Ovary (tissue), 3 donors: ENCODE results near the gene XRCC3.

ENCODE experiments used
- CTCF ChIP-seq, 3 donors: fragments of 450-650 bp in 2 of 3; fragments of 200-600 bp in 1 of 3; IDR thresholded peaks; one replicate each; pipeline versions ENCODE4 v1.5.1 to v1.8.0; 2016 to 2022; ENCODE audit warnings: antibody characterized with exemption in 3 of 3, mild to moderate bottlenecking in 1 of 3
- EP300 ChIP-seq: sonication (generic); formaldehyde crosslinking; IDR thresholded peaks from one replicate; pipeline ENCODE4 v1.6.1; 2017; ENCODE audit warnings: antibody characterized with exemption
- POLR2A ChIP-seq: fragments of 450-650 bp; IDR thresholded peaks from one replicate; pipeline ENCODE4 v1.6.1; 2017; ENCODE audit warnings: antibody characterized with exemption, mild to moderate bottlenecking, moderate library complexity
- donor health status: DM: no; HTN: no; CAD: no.

GRCh38 chr14:103700753-103701490 is 14.3 kb downstream of the XRCC3 start:
- TF ChIP-seq POLR2A (no peak), CTCF (IDR thresholded peaks at IDR 0.05) (no peak), EP300 (no peak)
